GM12878 (cell line): Measurements from ENCODE around the gene PHC2. TPM values are rescaled to one million over a fixed set of nuclear protein-coding genes. Genes with fewer than 3 reads are reported as not detected.
A peak's percentile ranks its signal among the peaks of the same experiment; 100 is the strongest.

Experiments
- ATAC-seq: fragments of 200-7000 bp; cut with Tn5 transposase; 3 replicates; pipeline ENCODE4 v1.9.1; 2020; ENCODE audit warnings: mild to moderate bottlenecking, moderate library complexity
- BruUV-seq: library from RNA; stranded (reverse); fragments of 400-500 nt; replicated peaks from 2 replicates; lab custom pipeline; 2021; lab: Mats Ljungman, UMichigan
- CTCF ChIA-PET: fragments of 300-600 bp; sonication (Branson Sonifier 250); formaldehyde crosslinking; extraction: SDS; loops from one replicate; lab custom pipeline; 2021; ENCODE audit warnings: inconsistent platforms; lab: Yijun Ruan, JAX
- POLR2A ChIA-PET: fragments of 350-600 bp; formaldehyde crosslinking; extraction: SDS; loops from one replicate; lab custom pipeline; 2021; ENCODE audit warnings: inconsistent platforms; lab: Charles Lee
- RAD21 ChIA-PET: fragments of 300-600 bp; sonication (Branson Sonifier 250); formaldehyde crosslinking; loops from one replicate; lab custom pipeline; 2023; ENCODE audit warnings: antibody characterized with exemption; ENCODE audit not compliant: unreplicated experiment; lab: Charles Lee
- SMC1A ChIA-PET: fragments of 300-600 bp; sonication (Branson Sonifier 250); formaldehyde crosslinking; loops from one replicate; lab custom pipeline; 2023; ENCODE audit not compliant: unreplicated experiment, uncharacterized antibody; lab: Charles Lee
- DNase-seq: peaks from one replicate; pipeline ENCODE4 v3.0.0-alpha.2; 2011; ENCODE audit warnings: low read depth, low spot score
- FAIRE-seq: peaks from 3 replicates; lab custom pipeline; 2011; peaks lifted over from hg19 to GRCh38; lab: Jason Lieb, UNC
- H2AFZ ChIP-seq: 2 replicates; pipeline ENCODE4 v1.6.0; 2011; ENCODE audit warnings: low read depth, low read length, control low read depth; ENCODE audit not compliant: control insufficient read depth
- H3K27ac ChIP-seq: 2 replicates; pipeline ENCODE4 v1.5.1; 2011; ENCODE audit warnings: control low read depth; ENCODE audit not compliant: control insufficient read depth, insufficient read depth
- H3K27me3 ChIP-seq, 2 experiments: replicated peaks in 1 of 2; 2 replicates each; pipeline versions ENCODE4 v1.6.0 to v1.6.1; 2011; ENCODE audit warnings: low read length in 1 of 2; ENCODE audit not compliant: control insufficient read depth in 2 of 2, insufficient read depth in 2 of 2
- H3K36me3 ChIP-seq, 2 experiments: 2 replicates each; pipeline ENCODE4 v1.5.1; 2011; ENCODE audit warnings: low read length in 1 of 2; ENCODE audit not compliant: control insufficient read depth in 2 of 2, insufficient read depth in 2 of 2
- H3K4me1 ChIP-seq: 2 replicates; pipeline ENCODE4 v1.6.1; 2011; ENCODE audit warnings: mild to moderate bottlenecking, low read length, moderate library complexity, mixed read lengths; ENCODE audit not compliant: control insufficient read depth, insufficient read depth
- H3K4me2 ChIP-seq: 2 replicates; pipeline ENCODE4 v1.6.0; 2011; ENCODE audit warnings: control low read depth; ENCODE audit not compliant: control insufficient read depth, insufficient read depth
- H3K4me3 ChIP-seq: fragments of 200-600 bp; sonication (generic); 2 replicates; pipeline ENCODE4 v1.5.1; 2016
- H3K79me2 ChIP-seq: 2 replicates; pipeline ENCODE4 v1.6.0; 2011; ENCODE audit warnings: low read length; ENCODE audit not compliant: control insufficient read depth, insufficient read depth
- H3K9ac ChIP-seq: 2 replicates; pipeline ENCODE4 v1.8.0; 2011; ENCODE audit warnings: low read length, control low read depth, mixed read lengths; ENCODE audit not compliant: control insufficient read depth, insufficient read depth
- H3K9me3 ChIP-seq: replicated peaks from 3 replicates; pipeline ENCODE4 v1.5.1; 2011; ENCODE audit warnings: mild to moderate bottlenecking, low read length; ENCODE audit not compliant: control insufficient read depth, insufficient read depth
- H4K20me1 ChIP-seq: 2 replicates; pipeline ENCODE4 v1.6.0; 2011; ENCODE audit not compliant: control insufficient read depth, insufficient read depth
- ASH2L ChIP-seq: fragments of 300-600, 200-600 bp; sonication (generic); IDR thresholded peaks from 2 replicates; pipeline ENCODE4 v1.6.1; 2017; ENCODE audit warnings: low read depth, mild to moderate bottlenecking, borderline replicate concordance
- BCL3 ChIP-seq: IDR thresholded peaks from 2 replicates; pipeline ENCODE4 v1.6.1; 2011; ENCODE audit warnings: borderline replicate concordance, low read depth, mild to moderate bottlenecking, moderate library complexity, low read length; ENCODE audit not compliant: insufficient read depth, poor library complexity, severe bottlenecking
- BHLHE40 ChIP-seq, 2 experiments: fragments of 450-650 bp in 1 of 2; IDR thresholded peaks; 2 replicates each; pipeline ENCODE4 v1.6.1; 2011 to 2017; ENCODE audit warnings: low read depth in 2 of 2, borderline replicate concordance in 1 of 2, improper control_type of control experiment in 1 of 2, low read length in 1 of 2, mild to moderate bottlenecking in 1 of 2
- BRCA1 ChIP-seq: IDR thresholded peaks from 2 replicates; pipeline ENCODE4 v1.6.1; 2011; ENCODE audit warnings: low read depth, low read length, improper control_type of control experiment
- CEBPB ChIP-seq, 2 experiments: fragments of 150-350 bp in 1 of 2; IDR thresholded peaks; 2 replicates each; pipeline ENCODE4 v1.6.1; 2012 to 2014; ENCODE audit warnings: low read depth in 2 of 2, low read length in 2 of 2, borderline replicate concordance in 1 of 2, inconsistent platforms in 1 of 2
- CTCF ChIP-seq, 3 experiments: IDR thresholded peaks in 2 of 3; conservative IDR thresholded peaks in 1 of 3; 2 replicates each; pipeline ENCODE4 v1.5.1; 2011; ENCODE audit warnings: low read depth in 3 of 3, low read length in 3 of 3, mild to moderate bottlenecking in 3 of 3, control low read depth in 2 of 3, moderate library complexity in 2 of 3, inconsistent platforms in 1 of 3, mixed read lengths in 1 of 3; ENCODE audit not compliant: control insufficient read depth in 2 of 3, insufficient read depth in 1 of 3; ENCODE audit errors: extremely low read depth in 1 of 3
- EZH2 ChIP-seq: IDR thresholded peaks from 2 replicates; pipeline ENCODE4 v1.6.1; 2012; ENCODE audit warnings: low read depth, mild to moderate bottlenecking, control low read depth, inconsistent platforms, low read length, borderline replicate concordance; ENCODE audit not compliant: control insufficient read depth
- GATAD2B ChIP-seq: fragments of 450-650 bp; conservative IDR thresholded peaks from 2 replicates; pipeline ENCODE4 v1.6.1; 2017; ENCODE audit warnings: low read depth, mild to moderate bottlenecking, moderate library complexity
- HDAC6 ChIP-seq: fragments of 200-600 bp; sonication (generic); IDR thresholded peaks from one replicate; pipeline ENCODE4 v1.8.0; 2017; ENCODE audit warnings: antibody characterized with exemption; ENCODE audit not compliant: unreplicated experiment
- IKZF1 ChIP-seq: fragments of 450-650 bp; conservative IDR thresholded peaks from 2 replicates; pipeline ENCODE4 v1.6.1; 2017; ENCODE audit warnings: antibody characterized with exemption, mild to moderate bottlenecking
- KDM1A ChIP-seq: fragments of 200-600 bp; sonication (generic); IDR thresholded peaks from 2 replicates; pipeline ENCODE4 v1.6.1; 2016; ENCODE audit warnings: borderline replicate concordance
- NR2C1 ChIP-seq: fragments of 450-650 bp; IDR thresholded peaks from 2 replicates; pipeline ENCODE4 v1.6.1; 2017; ENCODE audit warnings: antibody characterized with exemption, mild to moderate bottlenecking, moderate library complexity
- PAX5 ChIP-seq: IDR thresholded peaks from 2 replicates; pipeline ENCODE4 v1.6.1; 2011; ENCODE audit warnings: low read depth, low read length, borderline replicate concordance
- POLR2A ChIP-seq: IDR thresholded peaks from 2 replicates; pipeline ENCODE4 v1.6.1; 2011; ENCODE audit warnings: low read depth, mild to moderate bottlenecking, low read length
- POLR2AphosphoS2 ChIP-seq: IDR thresholded peaks from 2 replicates; pipeline ENCODE4 v1.6.1; 2011; ENCODE audit warnings: low read depth, mild to moderate bottlenecking, low read length, improper control_type of control experiment, moderate library complexity
- RB1 ChIP-seq: fragments of 450-650 bp; formaldehyde crosslinking; IDR thresholded peaks from 2 replicates; pipeline ENCODE4 v1.6.1; 2017; ENCODE audit warnings: mild to moderate bottlenecking, borderline replicate concordance
- RCOR1 ChIP-seq: conservative IDR thresholded peaks from 2 replicates; pipeline ENCODE4 v1.6.1; 2012; ENCODE audit warnings: low read depth, low read length, improper control_type of control experiment
- SMAD5 ChIP-seq: IDR thresholded peaks from 2 replicates; pipeline ENCODE4 v1.6.1; 2016; ENCODE audit warnings: antibody characterized with exemption, low read depth
- SREBF1 ChIP-seq: IDR thresholded peaks from 2 replicates; pipeline ENCODE4 v1.6.1; 2012; ENCODE audit warnings: mild to moderate bottlenecking, low read length
- TAF1 ChIP-seq: IDR thresholded peaks from 2 replicates; pipeline ENCODE4 v1.6.1; 2011; ENCODE audit warnings: mild to moderate bottlenecking, low read depth, low read length, borderline replicate concordance
- YBX1 ChIP-seq: fragments of 450-650 bp; IDR thresholded peaks from 2 replicates; pipeline ENCODE4 v1.6.1; 2016; ENCODE audit warnings: antibody characterized with exemption
- ZSCAN29 ChIP-seq: fragments of 450-650 bp; IDR thresholded peaks from 2 replicates; pipeline ENCODE4 v1.6.1; 2017; ENCODE audit warnings: mild to moderate bottlenecking, moderate library complexity
- WGBS: methylation state at CpG from one replicate; pipeline ENCODE4 v1.1.6; 2016; ENCODE audit warnings: low lambda C conversion rate; ENCODE audit not compliant: insufficient replicate concordance, insufficient coverage; ENCODE audit errors: missing lambda C conversion rate; 5-methylcytosine and 5-hydroxymethylcytosine counted together
- in situ Hi-C: fragments of 300-500 bp; cut with MboI; formaldehyde crosslinking; loops from 9 replicates; pipeline ENCODE4 v1.14.3; 2018; ENCODE audit warnings: mixed read lengths
- intact Hi-C: fragments of 100-400 bp; cut with micrococcal nuclease; formaldehyde crosslinking; loops from one replicate; pipeline ENCODE4 v1.14.2; 2022; ENCODE audit not compliant: unreplicated experiment
- polyA plus RNA-seq, 11 experiments: library from polyadenylated mRNA; depleted of rRNA in 4 of 11; unstranded in 6 of 11; stranded (reverse) in 5 of 11; fragments of >200 nt; fragmentation: Nextera tagmentation in 4 of 11; fragmentation: Illumina TruSeq in 1 of 11; extraction: Ambion mirVana in 4 of 11; extraction: Trizol in 1 of 11; gene quantifications; 1 replicate in 1 of 11; 2 replicates in 10 of 11; pipeline versions ENCODE4 v1.2.1 to v1.2.3, GENCODE V29; 2011 to 2016; ENCODE audit warnings: inconsistent platforms in 2 of 11, missing spikeins in 2 of 11, low read depth in 1 of 11
- total RNA-seq, 4 experiments: library from RNA; depleted of rRNA in 3 of 4; stranded (reverse); fragments of >200 nt in 3 of 4; fragmentation: Illumina TruSeq in 1 of 4; extraction: Trizol in 1 of 4; gene quantifications; 2 replicates each; pipeline versions ENCODE4 v1.2.1 to v1.2.3, GENCODE V29; 2013 to 2021

The PHC2 gene
- total and polyA plus RNA-seq, 10 of the 15 experiments (the other 5 are each of a cell fraction or from before 2014, with no cell fraction given): 2.0 to 35.9 (median 16.4) TPM

DNA sequence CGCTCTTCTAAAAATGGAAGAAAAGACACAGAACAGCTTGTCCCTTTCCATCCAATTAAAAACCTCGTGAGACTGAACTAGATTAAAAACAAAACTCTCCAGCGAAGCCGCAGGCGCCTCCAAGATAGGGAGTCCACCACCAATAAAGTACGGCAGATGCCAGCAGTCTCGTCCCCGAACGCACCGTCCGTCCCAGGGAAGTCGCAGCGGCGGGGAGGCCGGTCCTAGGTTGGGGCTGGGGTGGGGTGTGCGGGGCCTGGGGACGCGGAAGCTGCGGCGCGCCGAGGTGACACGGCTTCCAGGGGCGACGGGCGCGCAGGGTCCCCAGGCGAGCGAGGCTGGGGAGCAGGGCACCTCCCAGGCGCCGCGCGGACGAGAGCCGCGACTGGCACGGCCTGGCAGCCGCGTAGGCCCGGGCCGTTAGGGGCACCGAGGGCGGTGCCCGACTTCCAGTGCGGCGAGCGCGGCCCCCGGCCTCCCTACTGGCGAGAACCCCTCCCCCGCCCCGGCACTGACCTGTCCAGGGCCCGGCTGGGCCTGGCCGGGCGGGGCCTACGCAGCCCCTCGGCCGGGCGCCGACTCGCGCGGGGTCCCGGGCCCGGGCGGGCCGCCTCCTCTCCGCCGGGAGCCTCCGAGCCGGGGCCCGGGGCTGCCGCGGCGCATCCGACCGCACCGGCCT is 81.7 kb downstream of the PHC2 start:
- WGBS: 1% methylated on average over 35 of the region's 78 CpGs
- Histone ChIP-seq H3K4me3 (peak overlapping the region; percentile 92), H3K27ac (peak overlapping the region; percentile 81), H3K9ac (peak overlapping the region; percentile 82), H3K27me3 (no peaks in the 10 kb centered on the region), H3K79me2 (peaks cover 59% of the 10 kb centered on the region), H3K9me3 (no peaks in the 10 kb centered on the region), H3K4me2 (peak overlapping the region; percentile 90), H4K20me1 (no peaks in the 10 kb centered on the region; the same call in 1 of the 2 replicates), H2AFZ (peak overlapping the region; percentile 23; the same call in 1 of the 2 replicates), H3K36me3 (no peaks in the 10 kb centered on the region), H3K4me1 (peaks cover 18% of the 10 kb centered on the region)
- CTCF ChIA-PET: interaction anchor here (1.1 kb wide), 2 partner anchors 54 to 123 kb away, joined by 3 to 5 read pairs; partner anchors contain the start of gene ZSCAN20
- in situ Hi-C loops: no loop called here
- no peak for FAIRE-seq
- RAD21 ChIA-PET: interaction anchor here (1.5 kb wide), 1 partner anchor 11 kb away, joined by 7 read pairs; no protein-coding TSS in a partner anchor
- intact Hi-C loops: loop anchor here (10.0 kb wide), 1 partner anchor 224 kb away; no protein-coding TSS in a partner anchor
- POLR2A ChIA-PET: interaction anchor here (0.6 to 2.0 kb wide), 7 partner anchors 9 to 251 kb away, joined by 3 to 11 read pairs (median 5); no protein-coding TSS in a partner anchor
- DNase-seq: no peak
- no TSS peak for BruUV-seq
- SMC1A ChIA-PET: interaction anchor here (0.7 to 3.6 kb wide), 6 partner anchors 13 to 223 kb away, joined by 3 to 16 read pairs (median 4); no protein-coding TSS in a partner anchor
- peak; percentile 40 for ATAC-seq
- TF ChIP-seq SMAD5: no peak
- 0 out of 2 replicates have a peak, but pooled peaks have one; percentile 56 for TF ChIP-seq ASH2L
- no peak for TF ChIP-seq POLR2A
- peak; percentile 83 for TF ChIP-seq GATAD2B
- TF ChIP-seq IKZF1: peak; percentile 33
- TF ChIP-seq PAX5: no peak
- TF ChIP-seq NR2C1: no peak
- no peak for TF ChIP-seq BRCA1
- no peak for TF ChIP-seq EZH2
- TF ChIP-seq ZSCAN29: 0 out of 2 replicates have a peak, but pooled peaks have one; percentile 34
- TF ChIP-seq TAF1: no peak
- no peak for TF ChIP-seq BCL3
- 0 out of 2 replicates have a peak, but pooled peaks have one; percentile 9 for TF ChIP-seq POLR2AphosphoS2
- TF ChIP-seq KDM1A: no peak
- TF ChIP-seq RB1: no peak
- no peak for TF ChIP-seq SREBF1
- TF ChIP-seq RCOR1: no peak
- TF ChIP-seq YBX1: no peak
- TF ChIP-seq CTCF (IDR thresholded peaks at IDR 0.05 in 2 of 3, conservative IDR thresholded peaks at IDR 0.05 in 1 of 3; ENCODE audit: control insufficient read depth in 2 of 3, extremely low read depth in 1 of 3, insufficient read depth in 1 of 3, low read depth in 3 of 3, low read length in 3 of 3): no peak
- no peak for TF ChIP-seq CEBPB (IDR thresholded peaks at IDR 0.05; ENCODE audit: borderline replicate concordance in 1 of 2, low read depth in 2 of 2, low read length in 2 of 2)
- no peak; a peak in 1 of 4 replicates for TF ChIP-seq BHLHE40 (IDR thresholded peaks at IDR 0.05; ENCODE audit: borderline replicate concordance in 1 of 2, low read depth in 2 of 2, low read length in 1 of 2)
- TF ChIP-seq HDAC6: no peak
